ENCODE data around the gene SH3PXD2A. TPM values are rescaled to one million over a fixed set of nuclear protein-coding genes. Genes with fewer than 3 reads are reported as not detected.

SH3PXD2A gene
- total and polyA plus RNA-seq, 2 experiments from 2014 or later: 1.8 to 5.0 TPM

DNA sequence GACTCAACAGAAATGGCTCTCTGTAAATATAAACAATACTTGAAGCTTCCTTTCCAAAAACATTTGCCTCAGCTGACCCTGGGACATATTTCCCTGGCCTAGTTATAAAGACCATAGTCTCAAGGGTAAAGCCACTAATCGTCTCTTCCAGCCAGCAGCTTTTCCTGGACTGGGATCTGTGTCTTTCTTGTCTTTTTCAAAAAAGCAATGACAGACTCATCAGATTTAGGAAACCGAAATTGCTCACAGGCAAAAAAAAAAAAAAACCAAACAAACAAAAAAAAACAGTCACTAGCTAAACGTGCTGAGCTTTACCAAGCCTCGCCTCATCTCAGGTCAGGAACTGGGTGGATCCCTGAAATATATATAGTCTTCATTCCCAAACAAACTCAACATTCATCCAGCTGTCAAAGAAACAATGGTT, 39.1 kb upstream of the SH3PXD2A start:
- Mint-ChIP-seq H3K27ac (no peak overlapping the region), H3K4me1 (peaks cover 13% of the 10 kb centered on the region), H3K36me3 (ENCODE audit: low read depth) (0 out of 3 replicates have a peak, but pooled peaks cover 4% of the 10 kb centered on the region), H3K27me3 (ENCODE audit: insufficient read depth, low read depth, poor library complexity) (peaks cover 2% of the 10 kb centered on the region), H3K9me3 (no peaks in the 10 kb centered on the region), H3K4me3 (no peak overlapping the region)
- no peaks in the 10 kb centered on the region for H3F3A ChIP-seq (replicated peaks; ENCODE audit: low read depth)
- H3K27ac ChIP-seq (ENCODE audit: low read depth): no peak overlapping the region
- H3K36me3 ChIP-seq (ENCODE audit: insufficient read depth): peaks cover 6% of the 10 kb centered on the region; the same call in 1 of the 2 replicates
- no peaks in the 10 kb centered on the region for H3K27me3 ChIP-seq (ENCODE audit: insufficient read depth)
- H4K20me1 ChIP-seq (replicated peaks; ENCODE audit: insufficient read depth): no peaks in the 10 kb centered on the region
- no peak overlapping the region for H3K4me3 ChIP-seq
- no peak for ATAC-seq
- H3K9me2 ChIP-seq (ENCODE audit: insufficient read depth): no peaks in the 10 kb centered on the region
- DNase-seq (ENCODE audit: low spot score): no peak
- H3K79me2 ChIP-seq (replicated peaks; ENCODE audit: insufficient read depth): no peaks in the 10 kb centered on the region
- TF ChIP-seq CREB1 (CRISPR knock-in tag; IDR thresholded peaks at IDR 0.05; ENCODE audit: low read depth) (no peak), JUNB (IDR thresholded peaks at IDR 0.05; ENCODE audit: unreplicated experiment) (no peak), EZH2phosphoT487 (IDR thresholded peaks at IDR 0.05; ENCODE audit: unreplicated experiment) (no peak), EZH2 (IDR thresholded peaks at IDR 0.05; ENCODE audit: low read depth, unreplicated experiment) (no peak), POLR2AphosphoS5 (IDR thresholded peaks at IDR 0.05; ENCODE audit: low read depth) (no peak), CTCF (conservative IDR thresholded peaks at IDR 0.05; ENCODE audit: low read depth in 2 of 2) (no peak), ZNF331 (CRISPR knock-in tag; IDR thresholded peaks at IDR 0.05; ENCODE audit: low read depth) (no peak), ZNF114 (CRISPR knock-in tag; IDR thresholded peaks at IDR 0.05) (no peak), NANOG (IDR thresholded peaks at IDR 0.05; ENCODE audit: borderline replicate concordance) (no peak), STAT1 (IDR thresholded peaks at IDR 0.05; ENCODE audit: unreplicated experiment) (no peak), REST (IDR thresholded peaks at IDR 0.05; ENCODE audit: unreplicated experiment) (no peak)
- TF ChIP-seq, protein P1, sequence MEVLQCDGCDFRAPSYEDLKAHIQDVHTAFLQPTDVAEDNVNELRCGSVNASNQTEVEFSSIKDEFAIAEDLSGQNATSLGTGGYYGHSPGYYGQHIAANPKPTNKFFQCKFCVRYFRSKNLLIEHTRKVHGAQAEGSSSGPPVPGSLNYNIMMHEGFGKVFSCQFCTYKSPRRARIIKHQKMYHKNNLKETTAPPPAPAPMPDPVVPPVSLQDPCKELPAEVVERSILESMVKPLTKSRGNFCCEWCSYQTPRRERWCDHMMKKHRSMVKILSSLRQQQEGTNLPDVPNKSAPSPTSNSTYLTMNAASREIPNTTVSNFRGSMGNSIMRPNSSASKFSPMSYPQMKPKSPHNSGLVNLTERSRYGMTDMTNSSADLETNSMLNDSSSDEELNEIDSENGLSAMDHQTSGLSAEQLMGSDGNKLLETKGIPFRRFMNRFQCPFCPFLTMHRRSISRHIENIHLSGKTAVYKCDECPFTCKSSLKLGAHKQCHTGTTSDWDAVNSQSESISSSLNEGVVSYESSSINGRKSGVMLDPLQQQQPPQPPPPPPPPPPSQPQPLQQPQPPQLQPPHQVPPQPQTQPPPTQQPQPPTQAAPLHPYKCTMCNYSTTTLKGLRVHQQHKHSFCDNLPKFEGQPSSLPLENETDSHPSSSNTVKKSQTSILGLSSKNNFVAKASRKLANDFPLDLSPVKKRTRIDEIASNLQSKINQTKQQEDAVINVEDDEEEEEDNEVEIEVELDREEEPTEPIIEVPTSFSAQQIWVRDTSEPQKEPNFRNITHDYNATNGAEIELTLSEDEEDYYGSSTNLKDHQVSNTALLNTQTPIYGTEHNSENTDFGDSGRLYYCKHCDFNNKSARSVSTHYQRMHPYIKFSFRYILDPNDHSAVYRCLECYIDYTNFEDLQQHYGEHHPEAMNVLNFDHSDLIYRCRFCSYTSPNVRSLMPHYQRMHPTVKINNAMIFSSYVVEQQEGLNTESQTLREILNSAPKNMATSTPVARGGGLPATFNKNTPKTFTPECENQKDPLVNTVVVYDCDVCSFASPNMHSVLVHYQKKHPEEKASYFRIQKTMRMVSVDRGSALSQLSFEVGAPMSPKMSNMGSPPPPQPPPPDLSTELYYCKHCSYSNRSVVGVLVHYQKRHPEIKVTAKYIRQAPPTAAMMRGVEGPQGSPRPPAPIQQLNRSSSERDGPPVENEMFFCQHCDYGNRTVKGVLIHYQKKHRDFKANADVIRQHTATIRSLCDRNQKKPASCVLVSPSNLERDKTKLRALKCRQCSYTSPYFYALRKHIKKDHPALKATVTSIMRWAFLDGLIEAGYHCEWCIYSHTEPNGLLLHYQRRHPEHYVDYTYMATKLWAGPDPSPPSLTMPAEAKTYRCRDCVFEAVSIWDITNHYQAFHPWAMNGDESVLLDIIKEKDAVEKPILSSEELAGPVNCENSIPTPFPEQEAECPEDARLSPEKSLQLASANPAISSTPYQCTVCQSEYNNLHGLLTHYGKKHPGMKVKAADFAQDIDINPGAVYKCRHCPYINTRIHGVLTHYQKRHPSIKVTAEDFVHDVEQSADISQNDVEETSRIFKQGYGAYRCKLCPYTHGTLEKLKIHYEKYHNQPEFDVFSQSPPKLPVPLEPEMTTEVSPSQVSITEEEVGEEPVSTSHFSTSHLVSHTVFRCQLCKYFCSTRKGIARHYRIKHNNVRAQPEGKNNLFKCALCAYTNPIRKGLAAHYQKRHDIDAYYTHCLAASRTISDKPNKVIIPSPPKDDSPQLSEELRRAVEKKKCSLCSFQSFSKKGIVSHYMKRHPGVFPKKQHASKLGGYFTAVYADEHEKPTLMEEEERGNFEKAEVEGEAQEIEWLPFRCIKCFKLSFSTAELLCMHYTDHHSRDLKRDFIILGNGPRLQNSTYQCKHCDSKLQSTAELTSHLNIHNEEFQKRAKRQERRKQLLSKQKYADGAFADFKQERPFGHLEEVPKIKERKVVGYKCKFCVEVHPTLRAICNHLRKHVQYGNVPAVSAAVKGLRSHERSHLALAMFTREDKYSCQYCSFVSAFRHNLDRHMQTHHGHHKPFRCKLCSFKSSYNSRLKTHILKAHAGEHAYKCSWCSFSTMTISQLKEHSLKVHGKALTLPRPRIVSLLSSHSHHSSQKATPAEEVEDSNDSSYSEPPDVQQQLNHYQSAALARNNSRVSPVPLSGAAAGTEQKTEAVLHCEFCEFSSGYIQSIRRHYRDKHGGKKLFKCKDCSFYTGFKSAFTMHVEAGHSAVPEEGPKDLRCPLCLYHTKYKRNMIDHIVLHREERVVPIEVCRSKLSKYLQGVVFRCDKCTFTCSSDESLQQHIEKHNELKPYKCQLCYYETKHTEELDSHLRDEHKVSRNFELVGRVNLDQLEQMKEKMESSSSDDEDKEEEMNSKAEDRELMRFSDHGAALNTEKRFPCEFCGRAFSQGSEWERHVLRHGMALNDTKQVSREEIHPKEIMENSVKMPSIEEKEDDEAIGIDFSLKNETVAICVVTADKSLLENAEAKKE (CRISPR knock-in tag; IDR thresholded peaks at IDR 0.05): no peak
- TF ChIP-seq, protein P2, sequence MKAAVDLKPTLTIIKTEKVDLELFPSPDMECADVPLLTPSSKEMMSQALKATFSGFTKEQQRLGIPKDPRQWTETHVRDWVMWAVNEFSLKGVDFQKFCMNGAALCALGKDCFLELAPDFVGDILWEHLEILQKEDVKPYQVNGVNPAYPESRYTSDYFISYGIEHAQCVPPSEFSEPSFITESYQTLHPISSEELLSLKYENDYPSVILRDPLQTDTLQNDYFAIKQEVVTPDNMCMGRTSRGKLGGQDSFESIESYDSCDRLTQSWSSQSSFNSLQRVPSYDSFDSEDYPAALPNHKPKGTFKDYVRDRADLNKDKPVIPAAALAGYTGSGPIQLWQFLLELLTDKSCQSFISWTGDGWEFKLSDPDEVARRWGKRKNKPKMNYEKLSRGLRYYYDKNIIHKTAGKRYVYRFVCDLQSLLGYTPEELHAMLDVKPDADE (IDR thresholded peaks at IDR 0.05): no peak
- no peaks in the 10 kb centered on the region; the same call in 1 of the 2 replicates for H3K4me1 ChIP-seq (ENCODE audit: insufficient read depth)
- no peak overlapping the region for H2AFZ ChIP-seq
- H3K4me2 ChIP-seq: no peak overlapping the region
